ENCODE measurements around the gene TBC1D22A. TPM values are rescaled to one million over a fixed set of nuclear protein-coding genes. Genes with fewer than 3 reads are reported as not detected.

TBC1D22A gene
- total RNA-seq, 1 donor from 2014 or later: 10.6 TPM

GRCh38 chr22:47064016-47064415 is 301.6 kb downstream of the TBC1D22A start:
- no peak for DNase-seq (ENCODE audit: low spot score)
- H3K36me3 Mint-ChIP-seq: no peaks in the 10 kb centered on the region

DNA sequence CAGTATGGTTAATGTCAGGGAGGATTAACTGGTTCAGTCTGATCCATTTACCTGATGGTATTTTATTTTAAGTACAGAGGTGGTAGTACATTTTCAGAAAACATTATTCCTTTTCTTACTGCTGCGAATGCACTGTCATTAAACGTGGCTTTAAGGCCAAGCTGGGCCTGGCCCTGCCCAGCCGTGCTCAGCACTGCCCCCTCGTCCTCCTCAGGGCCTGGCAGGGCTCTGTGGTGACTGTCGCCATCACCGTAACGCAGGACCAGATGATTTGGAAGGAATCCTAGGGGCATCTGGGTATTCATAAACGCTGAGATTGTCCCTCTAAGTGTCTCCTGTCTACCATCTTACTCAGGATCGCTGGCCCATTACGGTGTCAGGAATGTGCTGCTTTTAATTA is 302.0 kb downstream of the TBC1D22A start:
- TF ChIP-seq EZH2 (IDR thresholded peaks at IDR 0.05): no peak
- TF ChIP-seq, protein P1, sequence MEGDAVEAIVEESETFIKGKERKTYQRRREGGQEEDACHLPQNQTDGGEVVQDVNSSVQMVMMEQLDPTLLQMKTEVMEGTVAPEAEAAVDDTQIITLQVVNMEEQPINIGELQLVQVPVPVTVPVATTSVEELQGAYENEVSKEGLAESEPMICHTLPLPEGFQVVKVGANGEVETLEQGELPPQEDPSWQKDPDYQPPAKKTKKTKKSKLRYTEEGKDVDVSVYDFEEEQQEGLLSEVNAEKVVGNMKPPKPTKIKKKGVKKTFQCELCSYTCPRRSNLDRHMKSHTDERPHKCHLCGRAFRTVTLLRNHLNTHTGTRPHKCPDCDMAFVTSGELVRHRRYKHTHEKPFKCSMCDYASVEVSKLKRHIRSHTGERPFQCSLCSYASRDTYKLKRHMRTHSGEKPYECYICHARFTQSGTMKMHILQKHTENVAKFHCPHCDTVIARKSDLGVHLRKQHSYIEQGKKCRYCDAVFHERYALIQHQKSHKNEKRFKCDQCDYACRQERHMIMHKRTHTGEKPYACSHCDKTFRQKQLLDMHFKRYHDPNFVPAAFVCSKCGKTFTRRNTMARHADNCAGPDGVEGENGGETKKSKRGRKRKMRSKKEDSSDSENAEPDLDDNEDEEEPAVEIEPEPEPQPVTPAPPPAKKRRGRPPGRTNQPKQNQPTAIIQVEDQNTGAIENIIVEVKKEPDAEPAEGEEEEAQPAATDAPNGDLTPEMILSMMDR (IDR thresholded peaks at IDR 0.05): peak; percentile 30
- TF ChIP-seq EZH2phosphoT487 (IDR thresholded peaks at IDR 0.05): no peak
- Histone ChIP-seq H3K9me3 (ENCODE audit: low read depth) (no peaks in the 10 kb centered on the region), H3K27ac (no peak overlapping the region), H2AFZ (replicated peaks) (no peak overlapping the region), H3K79me2 (ENCODE audit: low read depth) (peaks cover 6% of the 10 kb centered on the region), H3K4me2 (no peak overlapping the region), H3K36me3 (no peaks in the 10 kb centered on the region), H3K27me3 (no peaks in the 10 kb centered on the region), H3F3A (ENCODE audit: low read depth) (peaks cover 24% of the 10 kb centered on the region), H3K4me3 (no peak overlapping the region), H4K20me1 (ENCODE audit: low read depth) (no peaks in the 10 kb centered on the region), H3K9ac (no peak overlapping the region), H3K4me1 (peaks cover 26% of the 10 kb centered on the region)
- Mint-ChIP-seq H3K36me3 (no peaks in the 10 kb centered on the region), H3K27ac (peak overlapping the region; percentile 79), H3K9me3 (no peaks in the 10 kb centered on the region), H3K4me3 (no peak overlapping the region), H3K4me1 (peaks cover 17% of the 10 kb centered on the region), H3K27me3 (ENCODE audit: insufficient read depth, low read depth) (no peaks in the 10 kb centered on the region)
- DNase-seq (ENCODE audit: low spot score): no peak

More at GRCh38 chr22:47064016-47064415, 301.6 kb downstream of the TBC1D22A start:
- TF ChIP-seq, protein P1 (IDR thresholded peaks at IDR 0.05): no peak
- TF ChIP-seq EZH2 (IDR thresholded peaks at IDR 0.05): no peak
- no peak for TF ChIP-seq EZH2phosphoT487 (IDR thresholded peaks at IDR 0.05)
- Histone ChIP-seq H3K4me1 (peaks cover 25% of the 10 kb centered on the region), H3K36me3 (no peaks in the 10 kb centered on the region), H3F3A (ENCODE audit: low read depth) (peaks cover 24% of the 10 kb centered on the region), H3K27me3 (no peaks in the 10 kb centered on the region), H3K4me3 (no peak overlapping the region), H3K9me3 (ENCODE audit: low read depth) (no peaks in the 10 kb centered on the region), H3K4me2 (no peak overlapping the region), H3K9ac (no peak overlapping the region), H3K27ac (no peak overlapping the region), H4K20me1 (ENCODE audit: low read depth) (no peaks in the 10 kb centered on the region), H3K79me2 (ENCODE audit: low read depth) (peaks cover 2% of the 10 kb centered on the region), H2AFZ (replicated peaks) (no peak overlapping the region)
- H3K27ac Mint-ChIP-seq: peak overlapping the region; percentile 79
- peaks cover 17% of the 10 kb centered on the region for H3K4me1 Mint-ChIP-seq
- no peak overlapping the region for H3K4me3 Mint-ChIP-seq
- H3K27me3 Mint-ChIP-seq (ENCODE audit: insufficient read depth, low read depth): no peaks in the 10 kb centered on the region
- H3K9me3 Mint-ChIP-seq: no peaks in the 10 kb centered on the region

DNA sequence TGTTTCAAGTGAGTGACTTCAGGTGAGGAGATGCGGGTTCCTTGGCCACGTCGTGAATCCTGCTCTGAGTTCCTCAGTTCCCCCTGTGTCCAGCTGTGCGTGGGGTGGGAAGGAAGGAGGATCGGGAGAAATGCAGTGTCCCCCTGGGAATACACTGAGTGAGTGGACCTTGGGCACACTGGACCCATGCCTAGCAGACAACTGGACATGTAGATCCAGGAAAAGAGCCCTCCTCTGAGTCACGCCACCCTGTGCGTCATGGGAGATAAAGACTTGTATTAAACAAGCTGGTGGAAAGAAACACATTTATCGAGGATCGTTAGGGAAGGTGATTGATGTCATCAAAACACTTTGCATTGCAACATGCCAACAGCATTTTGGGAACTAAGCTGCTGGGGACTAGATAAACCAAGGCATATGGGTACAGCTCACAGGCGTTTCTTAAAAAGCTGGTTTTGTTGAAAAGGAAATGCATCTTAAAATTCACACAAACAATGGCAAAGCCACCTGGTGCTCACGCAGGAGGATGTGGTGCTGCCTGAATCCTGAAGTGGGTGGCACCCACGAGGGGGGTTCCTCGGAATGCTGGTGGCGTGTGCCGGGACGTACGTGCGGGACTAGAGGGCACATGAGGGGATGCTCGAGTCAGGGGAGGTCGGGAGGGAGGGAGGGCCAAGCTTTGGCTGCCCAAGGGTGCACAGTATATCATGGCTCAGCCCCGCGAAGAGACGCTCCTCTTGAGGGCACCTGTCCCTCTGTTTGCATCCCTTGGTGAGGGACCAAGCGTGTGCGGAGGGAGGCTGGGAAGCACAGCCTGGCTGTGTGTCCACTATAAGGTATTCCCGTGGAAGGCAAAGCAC is 303.5 kb downstream of the TBC1D22A start:
- Mint-ChIP-seq H3K4me3 (no peak overlapping the region), H3K9me3 (no peaks in the 10 kb centered on the region), H3K27ac (peak overlapping the region; percentile 74), H3K36me3 (no peaks in the 10 kb centered on the region), H3K27me3 (ENCODE audit: insufficient read depth, low read depth) (no peaks in the 10 kb centered on the region), H3K4me1 (peaks cover 17% of the 10 kb centered on the region)
- H3F3A ChIP-seq (ENCODE audit: low read depth): peaks cover 24% of the 10 kb centered on the region
- H3K4me2 ChIP-seq: no peak overlapping the region
- H3K4me1 ChIP-seq: peaks cover 26% of the 10 kb centered on the region
- H3K9me3 ChIP-seq (ENCODE audit: low read depth): no peaks in the 10 kb centered on the region
- no peak for TF ChIP-seq EZH2 (IDR thresholded peaks at IDR 0.05)
- no peak for TF ChIP-seq EZH2phosphoT487 (IDR thresholded peaks at IDR 0.05)
- TF ChIP-seq, protein P1 (IDR thresholded peaks at IDR 0.05): no peak
- H2AFZ ChIP-seq (replicated peaks): no peak overlapping the region
- peaks cover 16% of the 10 kb centered on the region for H3K79me2 ChIP-seq (ENCODE audit: low read depth)
- DNase-seq (ENCODE audit: low spot score): no peak
- H3K9ac ChIP-seq: no peak overlapping the region
- no peak overlapping the region for H3K4me3 ChIP-seq
- H3K27me3 ChIP-seq: no peaks in the 10 kb centered on the region
- H4K20me1 ChIP-seq (ENCODE audit: low read depth): no peaks in the 10 kb centered on the region
- H3K36me3 ChIP-seq: no peaks in the 10 kb centered on the region
- H3K27ac ChIP-seq: no peak overlapping the region

Measured in neural progenitor cell (in vitro differentiated cells).